GM18505 (cell line): ENCODE data around the gene HOXA9.
A peak's percentile ranks its signal among the peaks of the same experiment; 100 is the strongest.

ENCODE experiments used
- ATAC-seq: cut with Tn5 transposase; IDR thresholded peaks from one replicate; pipeline ENCODE4 v1.9.1; 2021; ENCODE audit not compliant: unreplicated experiment
- POLR2A ChIP-seq: IDR thresholded peaks from 4 replicates; pipeline ENCODE4 v1.6.1; 2011; ENCODE audit warnings: borderline replicate concordance; ENCODE audit not compliant: insufficient read depth, insufficient read length; ENCODE audit errors: extremely low read depth

The HOXA9 gene

GRCh38 chr7:27166531-27167505 is 1.5 kb upstream of the HOXA9 start:
- ATAC-seq: no peak
- no peak for TF ChIP-seq POLR2A

- ATAC-seq: no peak
- no peak for TF ChIP-seq POLR2A
These were observed 726 bp upstream of the HOXA9 start for GRCh38 chr7:27165996-27166530.

GRCh38 chr7:27164367-27165088 is 809 bp downstream of the HOXA9 start:
- no peak for ATAC-seq
- no peak for TF ChIP-seq POLR2A

- no peak for ATAC-seq
- no peak for TF ChIP-seq POLR2A
These were observed 1.3 kb downstream of the HOXA9 start for GRCh38 chr7:27164045-27164366.

- no peak for ATAC-seq
These were observed 1.9 kb downstream of the HOXA9 start for GRCh38 chr7:27163288-27164044.

GRCh38 chr7:27162561-27163287 is 2.6 kb downstream of the HOXA9 start:
- TF ChIP-seq POLR2A: no peak
- no peak for ATAC-seq

More at GRCh38 chr7:27163288-27164044, 1.9 kb downstream of the HOXA9 start:
- no peak for TF ChIP-seq POLR2A

- ATAC-seq: no peak
These were observed 3.4 kb downstream of the HOXA9 start for GRCh38 chr7:27161721-27162560.

GRCh38 chr7:27161214-27161720 is 4.1 kb downstream of the HOXA9 start:
- ATAC-seq: no peak
- no peak for TF ChIP-seq POLR2A

More at GRCh38 chr7:27161721-27162560, 3.4 kb downstream of the HOXA9 start:
- no peak for TF ChIP-seq POLR2A

GRCh38 chr7:27160546-27161213 is 4.7 kb downstream of the HOXA9 start:
- peak; percentile 44 for ATAC-seq
- no peak for TF ChIP-seq POLR2A

GRCh38 chr7:27160145-27160545 is 5.2 kb downstream of the HOXA9 start:
- no peak for ATAC-seq
- TF ChIP-seq POLR2A: no peak
